ENCODE measurements around the gene CAPS.

- TF ChIP-seq CTCF (IDR thresholded peaks at IDR 0.05) (no peak), POLR2A (IDR thresholded peaks at IDR 0.05) (no peak), POLR2AphosphoS5 (IDR thresholded peaks at IDR 0.05) (no peak), EP300 (IDR thresholded peaks at IDR 0.05) (no peak)
Measured at GRCh38 chr19:5935473-5936291, 21.6 kb downstream of the CAPS start.
